Inflammatory macrophage (primary cell): ENCODE measurements around the gene LRCH3.
A peak's percentile ranks its signal among the peaks of the same experiment; 100 is the strongest.
"Not testable (repeated sequence)": the region's sequence is repeated elsewhere in the genome, so short reads cannot be mapped to it uniquely, and the experiment has no call there.

Experiments
- DNase-seq, 2 donors: peaks; one replicate each; pipeline ENCODE4 v3.0.0-alpha.2; 2020 to 2022

Gene LRCH3

DNA sequence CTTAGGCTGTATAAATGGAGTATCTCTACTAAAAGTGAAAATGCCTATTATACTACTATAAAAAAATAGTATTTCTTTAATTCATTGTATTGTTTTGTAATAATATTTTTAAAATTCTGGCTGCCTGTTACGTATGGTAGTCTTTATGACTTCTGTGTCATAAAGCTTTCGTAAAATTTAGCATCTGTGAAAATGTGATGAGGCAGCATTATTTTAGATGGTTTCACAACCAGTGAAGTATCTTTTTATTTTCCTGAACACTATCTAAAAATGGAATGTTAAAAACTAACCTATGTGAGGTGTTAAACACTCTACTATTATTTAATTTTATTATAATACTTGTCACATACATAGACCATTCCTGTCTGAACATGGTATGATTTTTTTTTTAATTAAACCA is 46.2 kb downstream of the LRCH3 start:
- DNase-seq, result no peak

DNA sequence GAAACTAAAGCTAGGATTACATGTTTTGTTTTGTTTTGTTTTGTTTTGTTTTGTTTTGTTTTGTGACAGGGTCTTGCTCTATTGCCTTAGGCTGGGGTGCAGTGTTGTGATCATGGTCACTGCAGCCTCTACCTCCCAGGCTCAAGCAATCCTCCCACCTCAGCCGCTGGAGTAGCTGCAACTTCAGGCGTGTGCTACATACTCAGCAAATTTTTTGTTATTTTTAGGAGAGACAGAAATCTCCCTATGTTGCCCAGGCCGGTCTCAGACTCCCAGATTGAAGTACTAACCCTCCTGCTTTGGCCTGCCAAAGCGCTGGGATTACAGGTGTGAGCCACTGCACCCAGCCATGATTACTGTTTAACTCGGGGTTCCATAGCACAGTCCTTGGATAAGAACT is 50.7 kb downstream of the LRCH3 start:
- no peak for DNase-seq

DNA sequence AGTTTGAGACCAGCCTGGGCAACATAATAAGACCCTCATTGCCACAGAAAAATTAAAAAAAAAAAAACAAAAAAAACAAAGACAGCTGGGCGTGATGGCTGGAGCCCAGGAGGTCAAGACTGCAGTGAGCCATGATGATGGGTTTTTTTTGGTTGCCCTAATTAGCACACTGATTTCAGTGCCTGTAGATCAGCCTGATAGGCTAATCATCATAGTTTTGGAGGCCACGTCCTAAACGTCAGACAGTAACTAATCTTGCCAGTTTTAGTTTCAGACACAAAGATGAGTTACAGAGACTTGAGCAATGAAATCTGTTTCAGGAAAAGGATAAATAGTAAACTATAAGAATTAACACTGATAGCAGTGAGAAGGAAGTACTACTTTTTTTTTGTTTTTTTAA is 55.4 kb downstream of the LRCH3 start:
- DNase-seq, result no peak

DNA sequence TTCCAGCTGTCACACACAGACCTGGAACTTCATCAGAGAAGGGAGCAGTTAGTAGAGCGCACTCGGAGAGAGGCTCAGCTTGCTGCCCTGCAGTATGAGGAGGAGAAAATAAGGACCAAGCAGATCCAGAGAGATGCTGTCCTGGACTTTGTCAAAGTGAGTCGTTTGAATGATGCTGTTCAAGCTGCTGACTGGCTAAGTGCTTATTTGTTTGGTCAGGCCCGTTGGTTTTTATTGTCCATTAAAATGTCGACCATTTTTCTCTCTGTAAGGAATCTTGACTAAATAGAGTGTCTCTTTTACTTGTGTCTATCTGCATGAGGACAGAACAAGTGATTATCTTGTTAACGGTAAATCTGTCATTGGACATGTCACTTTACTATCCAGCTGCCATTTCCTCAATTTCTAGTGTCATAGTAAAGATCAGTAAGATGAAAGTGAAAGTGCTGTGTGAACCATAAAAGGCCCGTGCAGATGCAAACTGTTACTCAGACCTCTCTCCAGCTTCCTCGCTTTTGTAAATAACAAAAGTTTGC is 56.9 kb downstream of the LRCH3 start:
- DNase-seq, result peak; percentile 50 to 51

DNA sequence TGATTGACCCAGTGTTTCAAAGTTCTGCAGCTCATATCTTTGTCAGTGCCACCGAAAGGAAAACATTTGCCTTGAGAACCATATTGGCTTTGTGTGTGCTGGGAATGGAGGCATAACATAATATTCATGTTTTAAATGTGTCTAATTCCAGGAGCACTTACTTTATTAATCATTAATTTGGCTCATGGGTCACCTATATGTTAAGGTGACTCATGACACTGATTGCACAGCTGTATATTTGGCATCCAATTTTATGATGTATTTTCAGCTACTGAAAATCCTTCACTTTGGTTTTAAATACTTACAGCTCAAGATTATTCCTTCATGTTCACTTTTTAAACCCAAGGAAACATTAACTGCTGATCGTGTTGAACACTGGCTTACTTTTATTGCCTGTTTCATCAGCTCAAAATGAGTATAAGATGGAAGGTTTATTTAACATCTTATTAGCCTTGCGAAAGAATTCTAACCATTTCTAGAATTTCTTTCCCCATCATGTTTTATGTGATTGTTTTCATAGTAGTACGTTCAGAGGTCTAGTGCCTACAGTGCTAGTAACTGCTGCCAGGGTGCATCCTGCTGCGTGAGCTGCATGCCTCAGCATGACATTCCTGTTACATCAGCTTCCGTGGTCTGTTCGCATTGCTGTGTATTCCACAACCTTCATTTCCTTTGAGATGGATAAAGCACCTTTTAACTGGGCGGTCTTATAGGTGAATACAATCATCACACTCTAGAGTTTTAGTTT is 63.7 kb downstream of the LRCH3 start:
- DNase-seq, result no peak

DNA sequence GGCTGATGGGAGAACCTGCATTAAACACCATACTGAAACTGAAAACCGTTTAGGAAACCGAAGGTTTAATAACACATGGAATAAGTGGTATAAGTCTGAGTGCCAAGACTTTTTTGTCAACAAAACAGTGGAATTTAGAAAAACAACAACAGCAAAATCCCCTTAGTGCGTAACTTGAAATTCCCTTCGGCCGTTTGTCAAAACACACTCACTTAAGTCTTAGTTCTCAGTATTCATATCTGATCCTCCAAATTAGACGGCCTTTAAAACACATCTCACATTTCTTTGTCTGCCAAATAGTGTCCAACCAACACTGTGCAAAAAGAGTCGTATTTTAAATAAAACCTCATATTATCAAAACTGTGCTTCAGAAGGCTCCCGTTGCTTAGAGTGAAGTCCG is 64.5 kb downstream of the LRCH3 start:
- no peak for DNase-seq

DNA sequence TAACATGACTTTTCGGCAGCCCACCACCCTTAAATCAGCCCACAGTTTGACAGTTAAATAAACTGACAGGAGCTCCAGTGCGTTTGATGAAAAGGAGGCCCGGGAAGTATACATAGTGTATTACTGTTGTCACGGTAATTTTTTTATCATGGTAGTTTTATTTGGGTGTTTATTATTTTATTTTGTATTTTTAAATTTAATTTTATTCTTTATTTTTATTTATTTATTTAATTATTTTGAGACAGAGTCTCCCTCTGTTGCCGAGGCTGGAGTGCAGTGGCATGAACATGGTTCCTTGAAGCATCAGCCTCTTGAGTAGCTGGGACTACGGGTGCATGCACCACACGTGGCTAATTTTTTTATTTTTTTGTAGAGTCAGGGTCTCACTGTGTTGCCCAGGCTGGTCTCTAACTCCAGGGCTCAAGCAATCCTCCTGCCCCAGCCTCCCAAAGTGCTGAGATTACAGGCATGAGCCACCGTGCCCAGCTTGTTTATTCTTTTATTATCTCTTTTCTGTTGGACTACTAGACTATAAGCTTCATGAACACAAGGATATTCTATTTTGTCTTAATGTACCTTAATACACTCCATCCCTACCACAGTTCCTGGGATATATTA is 65.3 kb downstream of the LRCH3 start:
- DNase-seq, result no peak

DNA sequence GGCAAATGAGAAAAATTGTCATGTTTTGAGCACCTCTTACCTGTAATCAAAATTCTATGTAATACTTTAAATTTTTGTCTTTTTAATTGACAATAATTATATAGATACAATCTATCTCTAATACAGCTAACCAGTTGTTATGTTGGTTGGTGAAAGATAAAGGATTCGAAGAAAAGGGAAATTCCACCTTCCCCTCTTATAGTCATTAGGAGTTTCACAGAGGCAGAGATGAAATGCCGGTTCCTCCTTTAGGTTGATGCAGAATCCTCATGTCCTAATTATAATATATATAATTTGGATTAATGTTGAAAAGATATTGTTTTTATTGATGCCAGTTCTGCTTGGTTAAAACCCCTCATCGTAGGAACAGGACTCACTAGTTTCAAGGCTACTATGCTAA is 67.1 kb downstream of the LRCH3 start:
- no peak for DNase-seq

DNA sequence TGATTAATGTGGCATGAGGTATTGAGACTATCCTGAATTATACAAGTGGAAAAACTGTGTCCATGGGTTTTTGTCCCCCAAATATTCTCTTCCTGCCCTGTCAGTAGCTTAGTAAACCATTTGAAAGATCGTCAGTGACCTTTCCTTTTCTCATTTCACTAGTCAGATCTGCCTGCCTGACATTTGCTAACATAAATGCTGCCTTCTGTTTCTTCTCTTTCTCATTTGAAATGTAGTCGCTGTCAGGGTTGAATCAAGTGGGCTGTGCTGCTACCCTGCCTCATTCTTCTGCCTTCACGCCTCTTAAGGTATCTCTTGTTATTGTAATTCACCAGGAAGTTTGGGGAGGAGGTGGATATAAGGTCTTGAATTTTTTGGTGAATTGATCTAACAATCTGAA is 67.5 kb downstream of the LRCH3 start:
- no peak for DNase-seq

DNA sequence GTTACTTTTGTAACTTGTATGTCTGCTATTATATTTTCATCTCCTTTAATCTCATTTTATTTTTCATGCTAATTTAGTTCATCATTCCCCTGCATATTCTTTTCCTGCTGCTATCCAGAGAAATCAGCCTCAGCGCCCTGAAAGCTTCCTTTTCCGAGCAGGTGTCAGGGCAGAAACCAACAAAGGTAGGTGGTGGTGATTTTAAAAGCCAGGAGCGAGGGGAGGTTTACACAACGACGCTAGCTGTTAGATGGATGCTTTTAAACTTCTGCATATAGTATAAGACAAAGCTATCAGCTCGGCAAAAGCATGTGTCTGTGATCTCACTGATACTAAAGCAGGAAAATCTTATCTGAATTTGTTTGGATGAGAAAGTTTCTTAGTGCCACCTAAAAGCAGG is 75.0 kb downstream of the LRCH3 start:
- DNase-seq, result no peak

DNA sequence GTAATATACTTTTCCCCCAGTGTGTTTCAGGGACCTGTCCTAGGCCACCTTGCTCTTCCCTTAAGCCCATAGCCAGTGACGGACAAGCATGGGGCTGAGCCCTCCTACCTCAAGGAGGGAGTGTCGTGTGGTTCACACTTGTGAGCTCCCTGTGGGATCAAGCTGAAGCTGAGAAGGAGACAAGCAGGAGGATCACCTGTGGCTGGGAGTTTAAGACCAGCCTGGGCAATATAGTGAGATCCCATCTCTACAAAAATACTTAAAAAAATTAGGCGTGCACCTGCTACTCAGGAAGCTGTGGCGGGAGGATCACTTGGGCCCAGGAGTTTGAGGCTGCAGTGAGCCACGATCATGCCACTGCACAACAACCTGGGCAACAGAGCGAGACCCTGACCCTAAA is 82.3 kb downstream of the LRCH3 start:
- DNase-seq, result no peak

DNA sequence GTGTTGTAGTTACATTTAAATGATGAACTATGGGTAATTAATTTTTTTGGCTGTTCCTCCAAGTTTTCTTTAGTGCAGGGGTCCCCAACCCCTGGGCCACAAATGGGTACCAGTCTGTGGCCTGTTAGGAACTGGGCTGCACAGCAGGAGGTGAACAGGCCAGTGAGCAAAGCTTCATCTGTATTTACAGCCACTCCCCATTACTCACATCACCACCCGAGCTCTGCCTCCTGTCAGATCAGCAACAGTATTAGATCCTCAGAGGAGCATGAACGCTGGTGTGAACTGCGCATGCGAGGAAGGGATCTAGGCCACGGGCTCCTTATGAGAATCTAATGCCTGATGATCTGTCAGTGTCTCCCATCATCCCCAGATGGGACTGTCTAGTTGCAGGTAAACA is 83.0 kb downstream of the LRCH3 start:
- DNase-seq, result no peak

DNA sequence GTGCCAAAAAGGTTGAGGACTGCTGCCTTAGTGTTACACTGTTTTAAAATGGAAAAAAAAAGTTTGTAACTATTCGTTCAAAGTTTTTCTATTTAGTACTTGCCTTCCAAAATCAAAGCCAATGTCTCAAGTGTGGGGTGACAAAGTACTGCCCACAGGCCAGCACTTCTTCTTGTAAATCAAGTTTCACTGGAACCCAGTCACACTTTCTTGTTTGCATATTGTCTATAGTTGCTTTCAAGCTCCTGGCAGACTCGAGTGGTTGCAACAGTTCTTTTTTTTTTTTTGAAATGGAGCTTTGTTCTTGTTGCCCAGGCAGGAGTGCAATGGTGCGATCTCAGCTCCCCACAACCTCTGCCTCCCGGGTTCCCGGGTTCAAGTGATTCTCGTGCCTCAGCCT is 83.6 kb downstream of the LRCH3 start:
- no peak for DNase-seq

DNA sequence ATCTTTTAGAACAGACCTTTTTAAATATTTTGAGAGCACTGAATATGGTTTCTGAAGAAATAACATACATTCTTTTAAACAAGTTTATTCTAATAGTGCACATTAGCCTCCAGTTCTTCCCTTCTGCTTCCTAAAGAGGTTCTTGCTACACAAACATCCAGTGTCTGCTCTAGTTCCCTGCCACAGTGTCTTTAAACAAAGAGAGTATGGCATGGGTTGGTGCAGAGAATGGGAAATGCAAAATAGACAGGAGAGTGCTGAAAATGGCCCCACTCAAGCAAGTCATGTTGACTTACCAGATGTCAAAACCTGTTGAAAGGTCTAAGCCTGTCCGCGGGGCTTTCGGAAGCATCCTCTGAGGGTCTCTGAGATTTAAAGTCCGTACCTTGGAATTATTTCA is 86.8 kb downstream of the LRCH3 start:
- peak; percentile 2 to 14 for DNase-seq

DNA sequence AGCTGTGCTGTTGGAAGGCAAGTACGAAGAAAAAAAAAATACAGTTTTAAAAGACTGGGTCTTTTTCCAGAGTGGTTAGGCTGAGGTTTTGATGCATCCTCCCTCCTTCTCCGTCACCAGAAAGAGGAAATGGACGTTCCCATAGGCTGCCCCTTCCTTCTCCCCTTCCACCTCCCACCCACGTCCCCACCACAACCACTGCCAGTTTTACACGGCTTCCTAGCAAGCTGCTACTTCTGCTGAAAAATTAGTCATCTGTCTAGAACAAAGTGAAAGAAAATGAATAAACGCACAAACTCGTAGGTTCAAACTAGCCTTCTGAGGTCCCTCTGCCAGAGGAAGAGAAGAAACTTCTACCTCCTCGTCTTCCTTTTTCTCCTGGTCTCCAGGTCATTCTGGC is 87.4 kb downstream of the LRCH3 start:
- peak; percentile 91 to 93 for DNase-seq

DNA sequence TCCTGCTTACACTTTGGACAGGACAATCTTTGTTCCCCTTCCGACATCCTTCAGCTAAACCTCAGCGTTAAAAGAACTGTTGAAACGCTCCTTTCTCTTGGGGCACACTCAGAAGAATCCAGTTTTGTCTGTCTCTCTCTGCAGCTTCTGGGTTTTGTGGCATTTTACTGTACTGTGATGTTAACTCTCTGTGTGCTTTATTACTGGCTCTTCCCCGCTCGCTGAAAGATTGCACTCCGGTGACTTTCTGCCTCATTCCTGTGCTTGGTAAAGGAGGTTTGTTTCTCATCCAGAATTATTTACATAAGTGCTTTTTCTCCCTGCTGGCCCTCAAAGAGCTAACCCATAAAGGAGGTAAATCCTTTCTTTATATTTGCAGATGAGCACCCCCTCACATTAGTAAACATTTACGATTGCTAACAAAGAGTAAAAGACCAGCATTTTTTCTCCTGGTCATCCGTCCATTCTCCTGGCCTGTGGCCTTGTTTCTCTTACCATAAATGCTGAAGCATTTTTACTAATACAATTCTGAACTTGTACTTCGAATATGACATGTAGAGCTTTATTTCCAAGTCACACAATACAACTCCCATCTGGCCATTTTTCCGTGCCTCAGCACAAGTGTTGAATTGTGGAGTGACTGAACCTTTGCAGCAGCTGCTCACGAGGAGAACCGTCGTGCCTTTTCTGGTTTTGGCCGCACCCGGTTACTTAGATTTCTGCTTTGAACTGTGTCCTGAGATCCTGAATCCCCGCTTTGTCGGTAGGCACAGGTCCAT is 89.6 kb downstream of the LRCH3 start:
- peak; percentile 13 to 16 for DNase-seq

DNA sequence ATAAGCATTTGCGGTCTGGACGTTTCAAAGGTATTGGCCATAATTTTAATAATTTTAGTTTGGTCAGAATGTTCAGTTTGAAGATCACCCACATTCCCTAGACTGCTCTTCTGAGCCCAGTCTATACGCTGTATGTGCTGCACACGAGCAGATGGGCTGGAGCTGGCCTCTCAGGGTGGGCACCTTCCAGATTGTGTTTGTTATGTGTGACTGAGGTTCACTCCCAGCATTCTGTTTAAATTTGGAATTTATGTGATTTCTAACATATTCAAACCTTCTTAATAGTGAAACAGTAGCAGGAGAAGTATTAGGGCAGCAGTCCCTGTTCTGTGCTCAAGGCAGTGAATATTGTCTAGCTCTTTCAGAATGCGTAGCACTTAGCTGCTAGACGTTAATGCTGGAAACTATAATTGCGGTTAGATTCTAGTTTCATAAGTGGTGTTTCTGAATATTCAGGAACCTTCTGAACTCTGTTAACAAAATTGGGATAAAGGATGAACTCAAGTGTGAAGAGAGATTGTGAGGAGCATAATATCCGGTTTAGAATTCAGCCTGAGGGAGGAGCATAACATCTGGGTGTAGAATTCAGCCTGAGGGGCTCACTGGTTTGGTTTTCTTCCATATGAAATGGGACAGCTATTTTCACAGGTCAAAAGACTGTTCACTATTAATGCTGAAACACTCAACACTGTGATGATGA is 90.4 kb downstream of the LRCH3 start:
- no peak for DNase-seq

DNA sequence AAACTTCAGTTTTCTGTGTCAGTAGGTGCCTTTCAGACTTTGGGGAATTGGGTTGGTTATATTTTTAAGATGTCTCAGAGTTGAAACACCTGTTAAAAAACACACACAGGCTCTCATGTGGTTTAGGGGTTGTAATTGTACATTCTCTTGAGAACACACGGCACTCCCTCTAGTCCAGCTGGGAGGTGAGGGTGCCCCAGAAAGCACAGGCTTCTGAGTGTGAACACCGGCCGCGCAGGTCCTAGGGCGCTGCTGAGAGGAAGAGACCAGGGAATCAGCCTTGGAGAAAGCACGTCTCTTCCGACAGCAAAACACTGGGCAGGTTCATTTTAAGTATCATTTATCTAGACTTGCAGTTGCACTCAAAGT is 90.9 kb downstream of the LRCH3 start:
- DNase-seq, result no peak

DNA sequence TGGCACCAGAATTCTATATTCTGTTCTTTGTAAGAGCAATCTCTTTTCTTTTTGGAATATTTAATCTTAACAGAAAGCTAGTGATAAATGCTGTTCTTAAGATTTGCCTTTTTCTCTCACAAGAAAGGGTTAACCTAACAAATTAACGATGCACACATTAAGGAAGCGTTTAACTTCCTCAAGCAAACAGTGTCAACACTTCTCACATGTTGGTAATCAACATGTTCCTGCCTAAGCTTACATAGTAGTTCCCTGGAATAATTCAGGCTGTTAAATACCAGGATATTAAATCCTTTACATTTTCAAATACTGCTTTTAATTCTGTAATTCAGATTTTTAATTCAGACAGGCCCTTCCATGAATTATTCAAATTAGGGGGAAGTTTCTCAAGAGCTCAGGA is 91.5 kb downstream of the LRCH3 start:
- DNase-seq, result peak; percentile 57 to 61

DNA sequence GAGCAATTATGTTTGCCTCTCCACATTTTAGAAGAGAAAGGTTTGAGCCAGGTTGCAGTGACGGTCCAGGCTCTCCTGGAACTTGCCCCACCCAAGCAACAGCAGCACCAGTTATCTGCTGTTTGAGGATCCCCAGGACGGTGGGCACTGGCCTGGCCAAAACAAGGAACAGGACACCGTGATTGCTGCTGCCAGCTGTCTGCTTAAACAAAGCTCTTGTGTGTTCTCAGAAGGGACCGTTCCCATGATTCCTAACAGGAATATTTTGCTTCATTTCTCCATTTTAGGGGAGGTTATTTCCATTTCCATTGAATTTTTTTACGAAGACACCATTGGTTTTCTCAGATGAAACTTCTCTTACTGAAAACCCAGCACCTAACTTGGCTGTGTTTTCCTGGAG is 92.5 kb downstream of the LRCH3 start:
- no peak for DNase-seq

DNA sequence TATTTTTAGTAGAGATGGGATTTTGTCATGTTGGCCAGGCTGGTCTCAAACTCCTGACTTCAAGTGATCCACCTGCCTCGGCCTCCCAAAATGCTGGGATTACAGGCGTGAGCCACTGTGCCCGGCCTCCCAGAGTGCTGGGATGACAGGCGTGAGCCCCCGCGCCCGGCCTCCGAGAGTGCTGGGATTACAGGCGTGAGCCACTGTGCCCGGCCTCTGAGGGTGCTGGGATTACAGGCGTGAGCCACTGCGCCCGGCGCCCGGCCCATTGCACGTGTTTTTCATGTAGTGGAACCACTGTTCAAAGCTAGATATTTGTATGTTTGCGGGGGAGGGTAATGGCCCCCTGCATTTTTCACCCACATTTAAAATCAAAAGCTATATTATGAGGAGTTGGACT is 93.3 kb downstream of the LRCH3 start:
- DNase-seq, result not testable (repeated sequence)

DNA sequence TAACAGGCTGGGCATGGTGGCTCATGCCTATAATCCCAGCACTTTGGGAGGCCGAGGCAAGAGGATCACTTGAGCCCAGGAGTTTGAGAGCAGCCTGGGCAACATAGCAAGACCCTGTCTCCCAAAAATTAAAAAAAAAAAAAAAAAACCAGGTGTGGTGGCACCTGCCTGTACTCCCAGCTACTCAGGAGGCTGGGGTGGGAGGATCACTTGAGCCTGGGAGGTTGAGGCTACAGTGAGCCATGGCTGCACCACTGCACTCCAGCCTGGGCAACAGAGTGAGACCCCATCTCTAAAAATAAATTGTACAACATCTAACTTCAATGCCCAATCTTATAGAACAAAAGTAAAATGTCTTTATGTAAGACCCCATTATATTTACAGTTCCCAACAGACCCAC is 95.0 kb downstream of the LRCH3 start:
- not testable (repeated sequence) for DNase-seq

DNA sequence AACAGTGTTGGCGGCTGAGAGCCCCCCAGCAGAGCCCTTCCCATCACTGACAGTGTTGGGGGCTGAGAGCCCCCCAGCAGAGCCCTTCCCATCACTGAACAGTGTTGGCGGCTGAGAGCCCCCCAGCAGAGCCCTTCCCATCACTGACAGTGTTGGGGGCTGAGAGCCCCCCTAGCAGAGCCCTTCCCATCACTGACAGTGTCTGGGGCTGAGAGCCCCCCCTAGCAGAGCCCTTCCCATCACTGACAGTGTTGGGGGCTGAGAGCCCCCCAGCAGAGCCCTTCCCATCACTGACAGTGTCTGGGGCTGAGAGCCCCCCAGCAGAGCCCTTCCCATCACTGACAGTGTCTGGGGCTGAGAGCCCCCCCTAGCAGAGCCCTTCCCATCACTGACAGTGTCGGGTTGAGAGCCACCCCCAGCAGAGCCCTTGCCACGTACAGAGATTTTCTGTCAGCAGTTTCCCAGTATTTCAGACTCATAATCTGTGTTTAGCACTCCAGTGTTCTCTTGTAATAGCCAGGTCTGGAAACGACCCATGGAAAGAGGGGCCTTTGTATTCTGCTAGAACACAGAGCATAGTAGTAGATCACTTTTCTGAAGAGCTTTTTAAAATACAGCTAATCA is 96.5 kb downstream of the LRCH3 start:
- not testable (repeated sequence) for DNase-seq
